Measurements from ENCODE around the gene HSD17B11. TPM values are rescaled to one million over a fixed set of nuclear protein-coding genes. Genes with fewer than 3 reads are reported as not detected.

The HSD17B11 gene
- total and polyA plus RNA-seq, 2 of the 8 experiments (the other 6 are each of a cell fraction or from before 2014, with no cell fraction given) = 6.0 to 9.0 TPM

DNA sequence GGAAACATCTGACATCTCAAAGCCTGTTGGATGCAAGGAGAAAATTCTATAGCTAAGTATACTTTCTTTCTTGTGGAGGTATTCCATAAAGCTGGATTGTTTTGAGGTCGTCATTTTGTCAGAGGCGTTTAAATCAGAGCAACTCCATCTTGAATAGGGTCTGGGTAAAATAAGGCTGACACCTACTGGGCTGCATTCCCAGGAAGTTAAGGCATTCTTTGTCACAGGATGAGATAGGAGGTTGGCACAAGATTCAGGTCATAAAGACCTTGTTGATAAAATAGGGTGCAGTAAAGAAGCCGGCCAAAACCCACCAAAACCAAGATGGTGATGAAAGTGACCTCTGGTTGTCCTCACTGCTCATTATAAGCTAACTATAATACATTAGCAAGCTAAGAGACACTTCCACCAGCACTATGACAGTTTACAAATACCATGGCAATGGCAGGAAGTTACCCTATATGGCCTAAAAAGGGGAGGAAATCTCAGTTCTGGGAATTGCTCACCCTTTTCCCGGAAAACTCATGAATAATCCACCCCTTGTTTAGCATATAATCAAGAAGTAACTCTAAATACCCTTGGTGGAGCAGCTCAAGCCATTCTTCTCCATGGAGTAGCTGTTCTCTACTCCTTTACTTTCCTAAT lies 80.2 kb downstream of the HSD17B11 start (continued):
- TF ChIP-seq CTCF (IDR thresholded peaks at IDR 0.05; ENCODE audit: control extremely low read depth in 1 of 3, insufficient read depth in 1 of 3, low read depth in 1 of 3, low read length in 3 of 3) = no peak
- TF ChIP-seq, protein P1, sequence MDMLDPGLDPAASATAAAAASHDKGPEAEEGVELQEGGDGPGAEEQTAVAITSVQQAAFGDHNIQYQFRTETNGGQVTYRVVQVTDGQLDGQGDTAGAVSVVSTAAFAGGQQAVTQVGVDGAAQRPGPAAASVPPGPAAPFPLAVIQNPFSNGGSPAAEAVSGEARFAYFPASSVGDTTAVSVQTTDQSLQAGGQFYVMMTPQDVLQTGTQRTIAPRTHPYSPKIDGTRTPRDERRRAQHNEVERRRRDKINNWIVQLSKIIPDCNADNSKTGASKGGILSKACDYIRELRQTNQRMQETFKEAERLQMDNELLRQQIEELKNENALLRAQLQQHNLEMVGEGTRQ (IDR thresholded peaks at IDR 0.05; ENCODE audit: low read length) = no peak
- TF ChIP-seq POLR2A (IDR thresholded peaks at IDR 0.05; ENCODE audit: control extremely low read depth in 1 of 2, low read depth in 2 of 2, low read length in 2 of 2) = no peak
- TF ChIP-seq KDM5A (IDR thresholded peaks at IDR 0.05; ENCODE audit: low read length) = no peak
- no peak for TF ChIP-seq RAD21 (IDR thresholded peaks at IDR 0.05 in 1 of 2, conservative IDR thresholded peaks at IDR 0.05 in 1 of 2; ENCODE audit: low read depth in 2 of 2, low read length in 2 of 2)

Data from H1 (cell line).